Activated CD8-positive, alpha-beta memory T cell treated with anti-CD3 and anti-CD28 coated beads for 4 hours (primary cell): ENCODE data around the gene MYL5.
"Not testable (repeated sequence)": the region's sequence is repeated elsewhere in the genome, so short reads cannot be mapped to it uniquely, and the experiment has no call there.

Experiments used
- DNase-seq, 2 donors: peaks; one replicate each; pipeline ENCODE4 v3.0.0-alpha.2; 2020; ENCODE audit warnings: low read depth in 2 of 2

Gene MYL5

GRCh38 chr4:635851-636627, 38.3 kb upstream of the MYL5 start:
- no peak for DNase-seq

- DNase-seq = no peak
These were observed 37.6 kb upstream of the MYL5 start for GRCh38 chr4:636628-637159.

DNA sequence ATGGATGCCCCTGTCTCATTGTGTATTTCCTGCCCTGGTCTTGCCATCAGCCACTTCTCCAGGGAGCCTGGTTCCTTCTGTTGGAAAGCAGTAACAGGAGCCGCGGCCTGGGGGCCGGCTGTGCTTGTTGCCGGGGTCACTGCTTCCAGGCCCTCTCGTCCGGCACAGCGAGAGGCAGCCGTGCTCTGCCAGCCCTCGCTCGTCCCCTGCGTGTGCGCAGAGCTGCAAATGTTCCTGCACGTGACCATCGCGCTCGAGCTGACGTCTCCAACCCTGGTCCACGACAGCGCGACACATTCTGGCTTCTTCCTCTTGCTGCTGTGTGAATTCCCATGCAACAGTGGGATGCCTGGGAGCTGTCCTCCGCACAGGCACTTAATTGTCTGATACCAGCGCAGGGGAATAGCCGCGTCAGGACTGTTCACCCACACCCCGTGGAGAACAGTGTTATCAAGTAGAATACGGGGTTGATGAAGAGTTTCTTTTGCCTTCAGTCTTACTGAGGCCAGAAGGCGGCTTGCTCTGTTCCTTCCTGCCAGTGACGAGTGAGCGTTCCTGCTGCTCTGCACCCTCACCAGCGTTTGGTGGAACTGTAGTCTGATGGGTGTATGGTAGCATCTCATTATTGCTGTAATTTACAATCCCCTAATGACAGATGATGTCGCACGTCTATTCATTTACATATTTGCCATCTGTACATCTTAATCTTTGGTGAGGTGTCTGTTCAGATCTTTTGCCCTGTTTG, 36.6 kb upstream of the MYL5 start:
- DNase-seq = no peak

DNA sequence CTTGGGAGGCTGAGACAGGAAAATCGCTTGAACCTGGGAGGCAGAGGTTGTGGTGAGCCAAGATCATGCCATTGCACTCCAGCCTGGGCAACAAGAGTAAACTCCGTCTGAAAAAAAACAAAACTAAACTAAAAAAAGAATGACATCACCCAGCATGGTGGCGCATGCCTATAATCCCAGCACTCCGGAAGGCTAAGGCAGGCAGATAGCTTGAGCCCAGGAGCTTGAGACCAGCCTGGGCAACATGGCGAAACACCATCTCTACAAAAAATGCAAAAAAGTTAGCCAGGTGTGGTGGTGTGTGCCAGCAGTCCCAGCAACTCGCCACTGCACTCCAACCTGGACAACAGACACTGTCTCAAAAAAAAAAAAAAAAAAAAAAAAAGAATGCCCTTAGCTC, 32.0 kb upstream of the MYL5 start:
- not testable (repeated sequence) for DNase-seq

DNA sequence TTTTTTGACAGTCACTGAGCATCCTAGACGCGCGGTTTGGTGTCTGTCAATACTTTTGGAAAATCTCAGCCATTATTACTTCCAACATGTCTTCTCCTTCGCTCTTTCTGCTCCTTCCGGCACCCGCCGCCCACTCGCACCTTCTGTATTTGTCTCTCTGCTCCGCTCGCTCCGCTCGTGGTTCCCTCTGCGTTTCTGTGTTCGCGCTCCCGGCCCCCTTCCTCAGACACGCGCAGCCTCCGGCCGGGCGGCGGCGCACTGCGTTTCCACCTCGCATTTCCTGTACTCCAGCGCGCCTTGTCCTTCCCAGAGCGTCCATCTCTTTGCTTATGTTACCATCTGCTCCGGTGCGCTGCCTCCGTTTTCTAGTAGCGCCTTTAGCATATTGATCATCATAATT, 27.9 kb upstream of the MYL5 start:
- DNase-seq = no peak

DNA sequence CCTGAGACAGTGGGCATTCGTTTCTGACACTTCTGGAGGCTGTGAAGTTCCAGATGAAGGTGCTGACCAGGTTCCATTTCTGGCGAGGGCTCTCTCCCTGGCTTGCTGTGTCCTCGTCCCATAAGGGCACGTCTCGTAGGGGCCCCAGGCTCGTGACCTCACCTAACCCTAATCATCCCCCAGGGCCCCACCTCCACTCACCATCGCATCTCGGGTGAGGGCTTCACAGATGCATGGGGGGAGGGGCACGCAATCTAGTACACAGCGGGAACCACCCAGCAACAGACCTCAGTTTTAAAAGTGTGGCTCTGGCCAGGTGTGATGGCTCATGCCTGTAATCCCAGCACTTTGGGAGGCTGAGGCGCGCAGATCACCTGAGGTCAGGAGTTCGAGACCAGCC, 26.9 kb upstream of the MYL5 start:
- DNase-seq = no peak

DNA sequence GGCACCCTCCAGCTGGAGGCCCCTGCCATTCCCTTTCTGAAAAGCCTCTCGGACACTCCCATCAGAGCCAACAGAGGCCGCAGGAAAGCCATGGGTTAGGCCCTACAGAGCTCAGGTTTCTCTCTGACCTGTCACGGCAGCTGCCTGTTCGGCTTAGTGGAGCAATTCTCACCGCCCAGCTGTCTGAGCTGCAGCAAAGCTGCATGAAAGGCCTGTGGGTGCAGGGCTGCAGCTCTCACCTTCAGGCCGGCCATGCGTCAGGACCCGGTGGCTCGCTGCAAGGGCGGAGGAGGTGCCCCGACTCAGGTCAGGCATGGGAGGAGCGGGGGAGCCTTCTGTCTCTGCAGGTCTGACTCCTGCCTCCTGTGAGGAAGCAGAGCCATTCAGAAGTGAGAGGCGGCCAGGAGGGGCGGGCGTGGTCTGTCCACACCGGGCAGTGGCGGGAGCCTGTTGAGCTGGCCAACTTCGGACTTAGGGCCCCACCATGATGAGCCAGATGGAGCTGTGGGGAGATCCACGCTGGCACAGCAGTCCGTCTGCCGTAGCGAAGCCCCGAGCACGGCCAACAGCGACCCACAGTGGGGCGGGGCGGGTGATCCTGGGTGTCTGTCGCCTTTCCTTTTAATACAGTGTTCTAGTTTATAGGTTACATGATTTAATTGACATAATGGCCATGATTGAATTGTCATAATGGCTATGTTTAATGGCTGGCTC, 25.6 kb upstream of the MYL5 start:
- no peak for DNase-seq

- DNase-seq = no peak
These were observed 25.1 kb upstream of the MYL5 start for GRCh38 chr4:649293-649625.

DNA sequence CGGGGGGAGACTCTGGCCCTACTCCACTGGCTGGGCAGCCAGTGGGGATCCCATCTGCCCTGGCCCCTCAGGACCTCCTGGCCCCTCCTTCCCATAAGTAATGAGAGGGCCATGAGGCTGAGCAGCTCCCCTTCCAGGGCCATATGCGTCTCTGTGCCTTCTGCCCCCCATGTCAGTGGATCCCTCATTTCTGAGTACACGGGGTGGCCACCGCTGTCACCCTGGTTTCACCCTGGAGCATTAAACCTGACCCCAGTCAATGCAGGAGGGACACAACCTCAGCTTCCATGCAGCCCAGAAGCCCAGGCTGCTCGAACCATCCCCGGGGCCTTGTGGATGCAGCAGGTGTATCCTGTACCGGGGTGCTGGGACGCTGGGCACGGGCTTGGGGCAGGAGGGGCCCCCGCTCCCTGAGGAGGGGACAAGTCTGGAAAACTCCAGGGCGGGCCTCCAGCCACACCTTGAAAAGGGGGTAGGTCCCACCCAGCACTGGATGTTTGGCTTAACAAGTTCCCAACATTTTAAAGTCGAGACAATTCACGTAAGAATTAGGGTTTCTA, 24.5 kb upstream of the MYL5 start:
- DNase-seq = no peak

- DNase-seq = no peak
These were observed 23.9 kb upstream of the MYL5 start for GRCh38 chr4:650461-650860.

GRCh38 chr4:650951-651883, 23.1 kb upstream of the MYL5 start:
- no peak for DNase-seq

GRCh38 chr4:651884-652642, 22.3 kb upstream of the MYL5 start:
- DNase-seq = no peak

- DNase-seq = no peak
These were observed 21.1 kb upstream of the MYL5 start for GRCh38 chr4:653080-653821.

DNA sequence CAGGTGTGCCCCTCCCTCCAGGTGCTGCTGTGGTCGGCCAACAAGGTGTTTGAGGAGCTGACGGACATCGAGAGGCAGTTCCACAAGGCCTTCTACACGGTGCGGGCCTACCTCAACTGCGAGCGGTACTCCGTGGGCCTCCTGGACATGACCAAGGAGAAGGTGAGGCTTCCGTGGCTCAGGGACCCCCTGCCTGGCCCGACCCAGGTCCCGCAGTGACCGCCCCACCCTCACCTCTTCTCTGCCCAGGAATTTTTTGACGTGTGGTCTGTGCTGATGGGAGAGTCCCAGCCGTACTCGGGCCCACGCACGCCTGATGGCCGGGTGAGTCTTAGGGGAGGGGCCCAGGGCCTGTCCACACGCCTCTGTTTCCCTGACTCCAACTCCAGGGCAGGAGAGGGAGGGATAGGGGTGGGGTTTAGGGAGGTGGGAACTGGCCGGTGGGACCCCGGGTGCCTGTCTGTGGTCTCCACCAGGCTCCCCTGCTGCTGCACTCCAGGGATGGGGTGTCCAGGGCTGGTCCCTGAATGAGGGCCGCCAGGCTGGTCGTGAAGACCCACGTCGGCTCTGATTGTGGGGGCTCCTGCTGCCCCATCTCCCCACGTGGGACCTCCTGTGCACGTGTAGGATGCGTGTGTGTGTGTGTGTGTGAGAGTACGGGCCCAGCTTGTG, 20.4 kb upstream of the MYL5 start:
- DNase-seq = no peak

- DNase-seq = no peak
These were observed 19.9 kb upstream of the MYL5 start for GRCh38 chr4:654503-654845.

DNA sequence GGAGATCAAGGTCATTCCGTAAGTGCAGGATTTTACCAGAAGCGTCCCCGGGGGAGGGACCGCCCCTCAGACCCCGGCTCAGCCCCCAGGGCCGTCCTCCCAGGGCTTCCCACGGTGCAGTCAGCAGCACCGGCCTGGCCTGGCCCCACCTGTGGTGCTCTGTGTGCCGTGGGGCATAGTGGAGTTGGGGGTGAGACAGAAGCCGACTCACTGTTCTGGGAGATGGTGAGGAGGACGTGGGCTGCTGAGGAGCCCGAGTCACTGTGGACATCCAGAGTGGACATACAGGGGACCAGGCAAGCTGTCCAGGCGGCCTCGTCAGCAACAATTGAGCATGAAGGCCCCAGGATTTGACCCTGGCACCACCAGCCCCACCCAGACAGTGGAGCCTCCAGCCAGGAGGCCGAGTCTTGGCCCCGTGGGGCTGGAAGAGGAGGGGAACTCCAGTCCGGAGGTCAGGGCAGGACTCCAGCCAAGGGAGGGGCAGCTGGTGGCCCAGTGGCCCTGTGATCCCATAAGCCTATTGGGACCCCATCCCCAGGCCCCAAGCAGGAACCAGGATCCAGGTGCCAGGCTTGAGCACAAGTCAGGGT, 19.4 kb upstream of the MYL5 start:
- DNase-seq = no peak

DNA sequence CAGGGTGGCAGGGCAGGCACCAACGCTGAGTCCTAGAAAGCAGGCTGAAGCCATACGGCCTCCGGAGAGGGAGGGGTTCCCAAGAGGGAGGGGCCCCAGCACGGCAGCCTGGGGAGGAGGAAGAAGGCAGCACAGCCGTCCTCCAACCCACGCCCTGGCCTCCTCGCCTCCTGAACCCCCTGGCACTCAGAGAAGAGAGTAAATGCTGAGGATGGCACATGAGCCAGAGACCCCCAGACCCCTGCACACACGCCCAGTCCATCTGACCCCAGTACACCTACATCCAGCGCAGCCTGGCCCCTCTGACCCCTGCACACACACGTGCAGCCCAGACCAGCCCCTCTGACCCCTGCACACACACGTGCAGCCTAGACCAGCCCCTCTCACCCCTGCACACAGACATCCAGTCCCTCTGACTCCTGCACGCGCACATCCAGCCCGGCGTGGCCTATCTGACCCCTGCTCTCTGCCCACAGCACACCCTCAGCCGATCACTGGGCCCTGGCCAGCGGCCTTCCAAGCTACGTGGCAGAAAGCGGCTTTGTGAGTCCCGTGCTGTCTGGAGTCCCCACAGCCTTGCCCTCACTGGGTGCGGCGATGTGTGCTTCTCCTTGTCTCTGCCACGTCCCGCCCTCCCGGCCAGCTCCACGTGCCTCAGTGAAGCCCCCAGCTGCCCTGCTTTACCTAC, 18.7 kb upstream of the MYL5 start:
- DNase-seq = no peak
